Measurements from ENCODE around the gene TIAM1.

TIAM1 gene

GRCh38 chr21:31196724-31197123, 147.3 kb downstream of the TIAM1 start:
- Mint-ChIP-seq H3K36me3 (ENCODE audit: low read depth) (peaks cover 4% of the 10 kb centered on the region), H3K27ac (no peak overlapping the region), H3K4me1 (ENCODE audit: low read depth) (peaks cover 36% of the 10 kb centered on the region), H3K27me3 (ENCODE audit: low read depth) (no peaks in the 10 kb centered on the region), H3K9me3 (no peaks in the 10 kb centered on the region), H3K4me3 (no peak overlapping the region)
- DNase-seq (ENCODE audit: low spot score) = no peak

GRCh38 chr21:31195334-31196015, 148.6 kb downstream of the TIAM1 start:
- peak overlapping the region; percentile 88 for H3K27ac Mint-ChIP-seq
- no peak for DNase-seq (ENCODE audit: low spot score)
- H3K4me1 Mint-ChIP-seq (ENCODE audit: low read depth) = peaks cover 40% of the 10 kb centered on the region
- H3K9me3 Mint-ChIP-seq = no peaks in the 10 kb centered on the region
- no peaks in the 10 kb centered on the region for H3K27me3 Mint-ChIP-seq (ENCODE audit: low read depth)
- peaks cover 7% of the 10 kb centered on the region for H3K36me3 Mint-ChIP-seq (ENCODE audit: low read depth)
- H3K4me3 Mint-ChIP-seq = peak overlapping the region; percentile 75

GRCh38 chr21:31194510-31195293, 149.4 kb downstream of the TIAM1 start:
- Mint-ChIP-seq H3K27ac (peak overlapping the region; percentile 88), H3K36me3 (ENCODE audit: low read depth) (peaks cover 8% of the 10 kb centered on the region), H3K4me1 (ENCODE audit: low read depth) (peaks cover 45% of the 10 kb centered on the region), H3K27me3 (ENCODE audit: low read depth) (no peaks in the 10 kb centered on the region), H3K9me3 (no peaks in the 10 kb centered on the region), H3K4me3 (peak overlapping the region; percentile 75)
- DNase-seq (ENCODE audit: low spot score) = no peak

GRCh38 chr21:31193761-31194160, 150.3 kb downstream of the TIAM1 start:
- Mint-ChIP-seq H3K4me1 (ENCODE audit: low read depth) (peaks cover 45% of the 10 kb centered on the region), H3K4me3 (no peak overlapping the region), H3K9me3 (no peaks in the 10 kb centered on the region), H3K27me3 (ENCODE audit: low read depth) (no peaks in the 10 kb centered on the region), H3K36me3 (ENCODE audit: low read depth) (peaks cover 8% of the 10 kb centered on the region), H3K27ac (no peak overlapping the region)
- DNase-seq (ENCODE audit: low spot score) = no peak

DNA sequence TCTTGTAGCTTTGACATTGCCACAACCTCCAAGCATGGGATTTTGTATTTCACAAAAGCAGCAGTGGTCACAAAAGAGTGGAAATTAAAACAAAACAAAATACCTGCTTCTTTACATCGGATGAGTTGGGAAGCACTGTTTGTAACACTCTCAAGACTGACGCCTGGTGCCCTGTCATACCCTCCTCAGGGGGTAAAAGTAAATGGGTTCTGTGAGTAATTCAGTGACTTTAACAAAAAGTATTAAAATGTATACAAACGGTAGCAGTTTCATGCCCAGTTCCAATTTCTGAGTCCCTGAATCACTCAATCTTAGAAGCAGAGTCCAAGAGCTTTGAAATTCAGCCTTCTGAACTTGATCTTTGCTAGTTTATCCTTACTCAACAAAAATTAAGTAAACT, 152.5 kb downstream of the TIAM1 start:
- no peak overlapping the region for H3K4me3 Mint-ChIP-seq
- no peak for DNase-seq (ENCODE audit: low spot score)
- no peaks in the 10 kb centered on the region for H3K27me3 Mint-ChIP-seq (ENCODE audit: low read depth)
- H3K27ac Mint-ChIP-seq = no peak overlapping the region
- peaks cover 10% of the 10 kb centered on the region for H3K36me3 Mint-ChIP-seq (ENCODE audit: low read depth)
- peaks cover 49% of the 10 kb centered on the region for H3K4me1 Mint-ChIP-seq (ENCODE audit: low read depth)
- no peaks in the 10 kb centered on the region for H3K9me3 Mint-ChIP-seq

GRCh38 chr21:31190516-31190915, 153.5 kb downstream of the TIAM1 start:
- H3K27ac Mint-ChIP-seq = peak overlapping the region; percentile 18
- peak overlapping the region; percentile 1 for H3K4me3 Mint-ChIP-seq
- H3K36me3 Mint-ChIP-seq (ENCODE audit: low read depth) = peaks cover 14% of the 10 kb centered on the region

GRCh38 chr21:31187499-31187898, 156.6 kb downstream of the TIAM1 start:
- Mint-ChIP-seq H3K27ac (peak overlapping the region; percentile 87), H3K36me3 (ENCODE audit: low read depth) (peaks cover 24% of the 10 kb centered on the region), H3K9me3 (no peaks in the 10 kb centered on the region)

More at GRCh38 chr21:31190516-31190915, 153.5 kb downstream of the TIAM1 start:
- no peak for DNase-seq (ENCODE audit: low spot score)
- peaks cover 53% of the 10 kb centered on the region for H3K4me1 Mint-ChIP-seq (ENCODE audit: low read depth)
- no peaks in the 10 kb centered on the region for H3K9me3 Mint-ChIP-seq
- H3K27me3 Mint-ChIP-seq (ENCODE audit: low read depth) = no peaks in the 10 kb centered on the region

GRCh38 chr21:31186916-31187315, 157.1 kb downstream of the TIAM1 start:
- H3K27me3 Mint-ChIP-seq (ENCODE audit: low read depth) = no peaks in the 10 kb centered on the region
- no peaks in the 10 kb centered on the region for H3K9me3 Mint-ChIP-seq
- peak overlapping the region; percentile 87 for H3K27ac Mint-ChIP-seq
- no peak for DNase-seq (ENCODE audit: low spot score)
- peaks cover 30% of the 10 kb centered on the region for H3K36me3 Mint-ChIP-seq (ENCODE audit: low read depth)
- peak overlapping the region; percentile 83 for H3K4me3 Mint-ChIP-seq
- peaks cover 66% of the 10 kb centered on the region for H3K4me1 Mint-ChIP-seq (ENCODE audit: low read depth)

More at GRCh38 chr21:31187499-31187898, 156.6 kb downstream of the TIAM1 start:
- H3K4me1 Mint-ChIP-seq (ENCODE audit: low read depth) = peaks cover 61% of the 10 kb centered on the region
- peak overlapping the region; percentile 83 for H3K4me3 Mint-ChIP-seq
- no peak for DNase-seq (ENCODE audit: low spot score)
- H3K27me3 Mint-ChIP-seq (ENCODE audit: low read depth) = no peaks in the 10 kb centered on the region

DNA sequence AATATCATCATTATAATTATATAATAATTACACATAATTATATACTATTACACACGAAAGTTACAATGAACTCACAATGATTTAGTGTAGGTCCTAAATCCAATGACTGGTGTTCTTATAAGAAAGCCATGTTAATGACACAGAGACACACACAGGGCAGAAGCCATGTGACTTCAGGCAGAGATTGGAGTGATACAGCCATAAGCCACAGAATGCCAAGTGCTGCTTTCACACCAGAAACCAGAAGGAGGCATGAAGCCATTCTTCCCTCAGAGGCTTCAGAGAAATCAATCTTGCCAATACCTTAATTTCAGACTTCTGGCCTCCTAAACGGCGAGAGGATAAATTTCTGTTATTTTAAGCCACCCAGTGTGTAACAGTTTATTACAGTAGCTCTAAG, 158.4 kb downstream of the TIAM1 start:
- H3K4me3 Mint-ChIP-seq = peak overlapping the region; percentile 83
- peak overlapping the region; percentile 87 for H3K27ac Mint-ChIP-seq
- DNase-seq (ENCODE audit: low spot score) = no peak
- no peaks in the 10 kb centered on the region for H3K9me3 Mint-ChIP-seq
- no peaks in the 10 kb centered on the region for H3K27me3 Mint-ChIP-seq (ENCODE audit: low read depth)
- peaks cover 31% of the 10 kb centered on the region for H3K36me3 Mint-ChIP-seq (ENCODE audit: low read depth)
- H3K4me1 Mint-ChIP-seq (ENCODE audit: low read depth) = peaks cover 73% of the 10 kb centered on the region

GRCh38 chr21:31184876-31185275, 159.2 kb downstream of the TIAM1 start:
- no peaks in the 10 kb centered on the region for H3K9me3 Mint-ChIP-seq
- peak overlapping the region; percentile 82 for H3K4me3 Mint-ChIP-seq
- peaks cover 33% of the 10 kb centered on the region for H3K36me3 Mint-ChIP-seq (ENCODE audit: low read depth)
- peaks cover 69% of the 10 kb centered on the region for H3K4me1 Mint-ChIP-seq (ENCODE audit: low read depth)
- no peaks in the 10 kb centered on the region for H3K27me3 Mint-ChIP-seq (ENCODE audit: low read depth)
- DNase-seq (ENCODE audit: low spot score) = no peak
- H3K27ac Mint-ChIP-seq = peak overlapping the region; percentile 93

- Mint-ChIP-seq H3K27ac (peak overlapping the region; percentile 93), H3K9me3 (no peaks in the 10 kb centered on the region), H3K36me3 (ENCODE audit: low read depth) (peaks cover 33% of the 10 kb centered on the region), H3K4me1 (ENCODE audit: low read depth) (peaks cover 68% of the 10 kb centered on the region), H3K4me3 (peak overlapping the region; percentile 82), H3K27me3 (ENCODE audit: low read depth) (no peaks in the 10 kb centered on the region)
- DNase-seq (ENCODE audit: low spot score) = peak; percentile 89
Observed at GRCh38 chr21:31184459-31184858, 159.6 kb downstream of the TIAM1 start.

GRCh38 chr21:31182231-31183140, 161.6 kb downstream of the TIAM1 start:
- Mint-ChIP-seq H3K4me1 (ENCODE audit: low read depth) (peaks cover 66% of the 10 kb centered on the region), H3K36me3 (ENCODE audit: low read depth) (peaks cover 36% of the 10 kb centered on the region), H3K9me3 (no peaks in the 10 kb centered on the region), H3K27ac (peak overlapping the region; percentile 87), H3K27me3 (ENCODE audit: low read depth) (no peaks in the 10 kb centered on the region), H3K4me3 (peak overlapping the region; percentile 81)
- peak; percentile 69 for DNase-seq (ENCODE audit: low spot score)

DNA sequence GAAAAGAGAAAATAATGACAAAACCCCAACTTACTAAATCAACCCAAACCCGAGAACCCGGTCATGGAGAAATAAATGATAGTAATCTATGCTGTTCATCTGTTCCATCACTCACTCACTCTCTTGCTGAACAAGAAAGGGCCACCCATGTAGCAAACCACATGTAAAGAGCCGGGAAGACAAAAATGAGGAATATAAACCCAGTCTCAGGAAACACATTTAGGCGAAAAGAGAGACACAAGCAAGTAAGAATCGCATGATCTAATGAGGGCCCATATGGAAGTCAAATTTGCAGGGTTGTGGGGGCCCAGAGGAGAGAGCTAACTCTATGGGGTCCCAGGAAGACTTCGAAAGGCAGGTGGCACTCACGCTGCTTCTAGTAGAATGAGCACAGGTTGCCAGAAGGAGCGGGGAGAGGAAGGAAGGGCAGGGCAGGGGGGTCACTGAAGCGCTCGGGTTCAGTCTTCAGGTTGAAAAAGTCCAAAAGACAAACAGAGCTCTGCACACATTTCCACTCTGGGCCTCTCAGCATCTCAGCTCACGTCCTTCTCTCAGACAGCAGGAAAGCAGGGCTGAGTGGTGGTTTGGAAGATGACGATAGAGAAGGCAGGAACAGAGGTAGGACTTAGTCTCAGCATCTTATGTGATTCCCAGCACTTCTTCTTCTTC, 162.8 kb downstream of the TIAM1 start:
- H3K9me3 Mint-ChIP-seq = no peaks in the 10 kb centered on the region
- peak overlapping the region; percentile 95 for H3K27ac Mint-ChIP-seq
- H3K4me1 Mint-ChIP-seq (ENCODE audit: low read depth) = peaks cover 62% of the 10 kb centered on the region
- no peaks in the 10 kb centered on the region for H3K27me3 Mint-ChIP-seq (ENCODE audit: low read depth)
- DNase-seq (ENCODE audit: low spot score) = no peak
- H3K36me3 Mint-ChIP-seq (ENCODE audit: low read depth) = peaks cover 36% of the 10 kb centered on the region
- H3K4me3 Mint-ChIP-seq = peak overlapping the region; percentile 83
